GM12801 (cell line): ENCODE results near the gene CC2D2A.

Experiments used
- CTCF ChIP-seq: IDR thresholded peaks from one replicate; pipeline ENCODE4 v1.5.1; 2011; ENCODE audit warnings: control low read depth; ENCODE audit not compliant: insufficient read length; ENCODE audit errors: extremely low read depth

Gene CC2D2A

GRCh38 chr4:15451181-15451865, 18.4 kb upstream of the CC2D2A start:
- TF ChIP-seq CTCF = no peak

- TF ChIP-seq CTCF = no peak
These were observed 17.6 kb upstream of the CC2D2A start for GRCh38 chr4:15451866-15452765.

- no peak for TF ChIP-seq CTCF
These were observed 14.4 kb upstream of the CC2D2A start for GRCh38 chr4:15455290-15455689.

- no peak for TF ChIP-seq CTCF
These were observed 12.1 kb upstream of the CC2D2A start for GRCh38 chr4:15457406-15458201.

- TF ChIP-seq CTCF = no peak
These were observed 11.1 kb upstream of the CC2D2A start for GRCh38 chr4:15458616-15459015.

GRCh38 chr4:15459706-15460105, 10.0 kb upstream of the CC2D2A start:
- TF ChIP-seq CTCF = no peak

GRCh38 chr4:15466596-15466995, 3.1 kb upstream of the CC2D2A start:
- TF ChIP-seq CTCF = no peak
